K562 (cell line): ENCODE results near the gene RGL4. TPM values are rescaled to one million over a fixed set of nuclear protein-coding genes. Genes with fewer than 3 reads are reported as not detected.

ENCODE experiments used
- MAFG ChIP-seq: fragments of 450-650 bp; conservative IDR thresholded peaks from 2 replicates; pipeline ENCODE4 v1.6.1; 2016; ENCODE audit warnings: missing genetic modification characterization, missing compliant biosample characterization
- RNF2 ChIP-seq: sonication (generic); IDR thresholded peaks from 2 replicates; pipeline ENCODE4 v1.6.1; 2016
- SRSF1 ChIP-seq: fragments of 200-400 bp; formaldehyde crosslinking; IDR thresholded peaks from 2 replicates; pipeline ENCODE4 v1.6.1; 2017; ENCODE audit warnings: mild to moderate bottlenecking, low read depth, low read length, moderate library complexity
- SUPT5H ChIP-seq: fragments of 450-650 bp; IDR thresholded peaks from 2 replicates; pipeline ENCODE4 v1.6.1; 2016
- TFAM ChIP-seq: fragments of 250-450 bp; sonication (Bioruptor Pico); conservative IDR thresholded peaks from 2 replicates; pipeline ENCODE4 v1.5.0; 2021; ENCODE audit warnings: mild to moderate bottlenecking, moderate library complexity
- YY1 ChIP-seq, 3 experiments: IDR thresholded peaks; 2 replicates each; pipeline ENCODE4 v1.6.1; 2011; ENCODE audit warnings: low read length in 2 of 3, mild to moderate bottlenecking in 2 of 3, moderate library complexity in 2 of 3, borderline replicate concordance in 1 of 3, control low read depth in 1 of 3, low read depth in 1 of 3; ENCODE audit not compliant: insufficient read depth in 3 of 3, insufficient replicate concordance in 2 of 3, control insufficient read depth in 1 of 3, insufficient read length in 1 of 3; ENCODE audit errors: extremely low read depth in 1 of 3
- ZNF121 ChIP-seq: sonication (generic); formaldehyde crosslinking; conservative IDR thresholded peaks from 2 replicates; pipeline ENCODE4 v1.8.0; 2022; ENCODE audit warnings: missing genetic modification reagents
- ZNF133 ChIP-seq: fragments of 250-450 bp; sonication (Bioruptor Pico); IDR thresholded peaks from 2 replicates; pipeline ENCODE4 v1.4.0; 2020; ENCODE audit warnings: mild to moderate bottlenecking
- polyA plus RNA-seq, 8 experiments: library from polyadenylated mRNA; depleted of rRNA in 4 of 8; stranded (reverse) in 5 of 8; unstranded in 3 of 8; fragments of >200 nt; fragmentation: Nextera tagmentation in 2 of 8; fragmentation: Illumina TruSeq in 1 of 8; extraction: Ambion mirVana in 2 of 8; extraction: Trizol in 1 of 8; gene quantifications; 2 replicates each; pipeline versions ENCODE4 v1.2.1 to v1.2.3, GENCODE V29; 2011 to 2014; ENCODE audit warnings: inconsistent platforms in 1 of 8, missing spikeins in 1 of 8
- total RNA-seq, 7 experiments: library from RNA; depleted of rRNA in 6 of 7; stranded (reverse); fragments of >200 nt in 6 of 7; fragmentation: Illumina TruSeq in 2 of 7; extraction: Trizol in 2 of 7; gene quantifications; 2 replicates each; pipeline versions ENCODE4 v1.2.1 to v1.2.3, GENCODE V29; 2011 to 2021; ENCODE audit warnings: low replicate concordance in 1 of 7
- TF ChIP-seq, protein P1 (sequence below): fragments of 150-350 bp; conservative IDR thresholded peaks from 2 replicates; pipeline ENCODE4 v1.6.1; 2014; ENCODE audit warnings: low read length
- TF ChIP-seq, protein P2 (sequence below): fragments of 250-450 bp; sonication (Bioruptor Pico); IDR thresholded peaks from 2 replicates; pipeline ENCODE4 v1.6.1; 2021; ENCODE audit warnings: mild to moderate bottlenecking
- TF ChIP-seq, protein P3 (sequence below): fragments of 250-450 bp; sonication (Bioruptor Pico); IDR thresholded peaks from 2 replicates; pipeline ENCODE4 v1.8.0; 2022; ENCODE audit warnings: moderate library complexity, mild to moderate bottlenecking, inconsistent platforms
- TF ChIP-seq, protein P4 (sequence below): fragments of 250-450 bp; sonication (Bioruptor Pico); IDR thresholded peaks from 2 replicates; pipeline ENCODE4 v1.4.0; 2020; ENCODE audit warnings: mild to moderate bottlenecking, moderate library complexity
- TF ChIP-seq, protein P5 (sequence below): fragments of 450-650 bp; conservative IDR thresholded peaks from 2 replicates; pipeline ENCODE4 v1.6.1; 2016; ENCODE audit warnings: missing genetic modification characterization, low read depth, mild to moderate bottlenecking, control low read depth, missing compliant biosample characterization
- TF ChIP-seq, protein P6 (sequence below): fragments of 450-650 bp; IDR thresholded peaks from 2 replicates; pipeline ENCODE4 v1.6.1; 2016; ENCODE audit warnings: missing biosample characterization, missing genetic modification characterization

The RGL4 gene
- total and polyA plus RNA-seq, 9 of the 15 experiments (the other 6 are each of a cell fraction or from before 2014, with no cell fraction given): not detected

DNA sequence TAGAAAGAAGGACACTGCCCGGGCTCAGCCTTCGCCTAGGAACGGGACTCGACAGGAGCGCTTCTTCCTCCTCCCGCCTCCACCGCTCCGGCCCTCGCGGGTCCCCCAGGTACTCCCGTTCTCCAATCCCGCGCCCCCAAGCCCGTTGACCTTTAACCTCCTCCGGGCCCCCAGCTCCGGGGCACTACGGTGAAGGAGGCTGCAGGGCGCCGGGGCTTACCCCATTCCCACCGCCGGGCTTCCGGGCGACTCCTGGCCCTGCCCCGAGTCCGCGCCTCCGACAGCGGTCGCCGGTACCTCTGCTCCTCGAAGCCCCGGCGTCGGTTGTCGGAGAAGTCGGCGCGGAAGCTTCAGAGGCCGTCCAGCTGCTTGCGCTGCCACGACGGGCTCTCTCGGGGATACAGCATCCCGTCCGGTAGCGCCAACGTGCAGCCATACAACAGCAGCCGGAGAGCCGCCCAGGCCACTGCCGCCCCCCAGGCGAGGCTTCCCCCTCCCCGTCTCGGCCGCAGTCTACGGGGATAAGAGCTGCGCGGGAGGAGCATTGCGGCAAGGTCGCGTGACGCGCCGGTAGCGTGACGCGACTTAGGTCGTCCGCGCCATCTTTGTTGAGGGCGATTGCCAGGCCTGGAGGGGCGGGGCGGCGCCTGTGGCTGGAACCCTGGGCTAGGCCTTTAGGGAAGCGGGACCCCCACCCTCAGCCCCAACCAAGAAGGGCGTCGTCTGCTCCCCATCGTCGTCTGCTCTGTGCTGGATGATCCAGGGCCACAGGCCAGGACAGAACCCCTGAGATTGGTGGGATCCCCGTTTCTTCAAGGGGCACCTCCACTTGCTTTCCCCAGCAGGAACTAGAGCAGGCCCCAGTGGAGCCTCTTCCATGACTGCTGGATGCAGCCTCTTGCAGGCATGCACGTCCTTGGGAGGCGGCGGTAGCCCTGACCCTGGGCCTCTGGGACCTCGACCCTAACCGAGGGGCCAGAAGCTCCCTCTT lies 26.3 kb downstream of the RGL4 start (continued):
- TF ChIP-seq, protein P1, sequence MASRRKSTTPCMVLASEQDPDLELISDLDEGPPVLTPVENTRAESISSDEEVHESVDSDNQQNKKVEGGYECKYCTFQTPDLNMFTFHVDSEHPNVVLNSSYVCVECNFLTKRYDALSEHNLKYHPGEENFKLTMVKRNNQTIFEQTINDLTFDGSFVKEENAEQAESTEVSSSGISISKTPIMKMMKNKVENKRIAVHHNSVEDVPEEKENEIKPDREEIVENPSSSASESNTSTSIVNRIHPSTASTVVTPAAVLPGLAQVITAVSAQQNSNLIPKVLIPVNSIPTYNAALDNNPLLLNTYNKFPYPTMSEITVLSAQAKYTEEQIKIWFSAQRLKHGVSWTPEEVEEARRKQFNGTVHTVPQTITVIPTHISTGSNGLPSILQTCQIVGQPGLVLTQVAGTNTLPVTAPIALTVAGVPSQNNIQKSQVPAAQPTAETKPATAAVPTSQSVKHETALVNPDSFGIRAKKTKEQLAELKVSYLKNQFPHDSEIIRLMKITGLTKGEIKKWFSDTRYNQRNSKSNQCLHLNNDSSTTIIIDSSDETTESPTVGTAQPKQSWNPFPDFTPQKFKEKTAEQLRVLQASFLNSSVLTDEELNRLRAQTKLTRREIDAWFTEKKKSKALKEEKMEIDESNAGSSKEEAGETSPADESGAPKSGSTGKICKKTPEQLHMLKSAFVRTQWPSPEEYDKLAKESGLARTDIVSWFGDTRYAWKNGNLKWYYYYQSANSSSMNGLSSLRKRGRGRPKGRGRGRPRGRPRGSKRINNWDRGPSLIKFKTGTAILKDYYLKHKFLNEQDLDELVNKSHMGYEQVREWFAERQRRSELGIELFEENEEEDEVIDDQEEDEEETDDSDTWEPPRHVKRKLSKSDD: no peak
- no peak for TF ChIP-seq ZNF121 (CRISPR knock-in tag)
- no peak for TF ChIP-seq ZNF133 (CRISPR knock-in tag)
- TF ChIP-seq SUPT5H: peak; percentile 73
- TF ChIP-seq TFAM: no peak
- TF ChIP-seq, protein P2, sequence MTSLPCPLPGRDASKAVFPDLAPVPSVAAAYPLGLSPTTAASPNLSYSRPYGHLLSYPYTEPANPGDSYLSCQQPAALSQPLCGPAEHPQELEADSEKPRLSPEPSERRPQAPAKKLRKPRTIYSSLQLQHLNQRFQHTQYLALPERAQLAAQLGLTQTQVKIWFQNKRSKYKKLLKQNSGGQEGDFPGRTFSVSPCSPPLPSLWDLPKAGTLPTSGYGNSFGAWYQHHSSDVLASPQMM (CRISPR knock-in tag): no peak
- TF ChIP-seq, protein P3, sequence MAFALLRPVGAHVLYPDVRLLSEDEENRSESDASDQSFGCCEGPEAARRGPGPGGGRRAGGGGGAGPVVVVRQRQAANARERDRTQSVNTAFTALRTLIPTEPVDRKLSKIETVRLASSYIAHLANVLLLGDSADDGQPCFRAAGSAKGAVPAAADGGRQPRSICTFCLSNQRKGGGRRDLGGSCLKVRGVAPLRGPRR (CRISPR knock-in tag): no peak
- TF ChIP-seq, protein P4, sequence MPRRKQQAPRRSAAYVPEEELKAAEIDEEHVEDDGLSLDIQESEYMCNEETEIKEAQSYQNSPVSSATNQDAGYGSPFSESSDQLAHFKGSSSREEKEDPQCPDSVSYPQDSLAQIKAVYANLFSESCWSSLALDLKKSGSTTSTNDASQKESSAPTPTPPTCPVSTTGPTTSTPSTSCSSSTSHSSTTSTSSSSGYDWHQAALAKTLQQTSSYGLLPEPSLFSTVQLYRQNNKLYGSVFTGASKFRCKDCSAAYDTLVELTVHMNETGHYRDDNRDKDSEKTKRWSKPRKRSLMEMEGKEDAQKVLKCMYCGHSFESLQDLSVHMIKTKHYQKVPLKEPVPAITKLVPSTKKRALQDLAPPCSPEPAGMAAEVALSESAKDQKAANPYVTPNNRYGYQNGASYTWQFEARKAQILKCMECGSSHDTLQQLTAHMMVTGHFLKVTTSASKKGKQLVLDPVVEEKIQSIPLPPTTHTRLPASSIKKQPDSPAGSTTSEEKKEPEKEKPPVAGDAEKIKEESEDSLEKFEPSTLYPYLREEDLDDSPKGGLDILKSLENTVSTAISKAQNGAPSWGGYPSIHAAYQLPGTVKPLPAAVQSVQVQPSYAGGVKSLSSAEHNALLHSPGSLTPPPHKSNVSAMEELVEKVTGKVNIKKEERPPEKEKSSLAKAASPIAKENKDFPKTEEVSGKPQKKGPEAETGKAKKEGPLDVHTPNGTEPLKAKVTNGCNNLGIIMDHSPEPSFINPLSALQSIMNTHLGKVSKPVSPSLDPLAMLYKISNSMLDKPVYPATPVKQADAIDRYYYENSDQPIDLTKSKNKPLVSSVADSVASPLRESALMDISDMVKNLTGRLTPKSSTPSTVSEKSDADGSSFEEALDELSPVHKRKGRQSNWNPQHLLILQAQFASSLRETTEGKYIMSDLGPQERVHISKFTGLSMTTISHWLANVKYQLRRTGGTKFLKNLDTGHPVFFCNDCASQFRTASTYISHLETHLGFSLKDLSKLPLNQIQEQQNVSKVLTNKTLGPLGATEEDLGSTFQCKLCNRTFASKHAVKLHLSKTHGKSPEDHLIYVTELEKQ (CRISPR knock-in tag): no peak
- TF ChIP-seq, protein P5, sequence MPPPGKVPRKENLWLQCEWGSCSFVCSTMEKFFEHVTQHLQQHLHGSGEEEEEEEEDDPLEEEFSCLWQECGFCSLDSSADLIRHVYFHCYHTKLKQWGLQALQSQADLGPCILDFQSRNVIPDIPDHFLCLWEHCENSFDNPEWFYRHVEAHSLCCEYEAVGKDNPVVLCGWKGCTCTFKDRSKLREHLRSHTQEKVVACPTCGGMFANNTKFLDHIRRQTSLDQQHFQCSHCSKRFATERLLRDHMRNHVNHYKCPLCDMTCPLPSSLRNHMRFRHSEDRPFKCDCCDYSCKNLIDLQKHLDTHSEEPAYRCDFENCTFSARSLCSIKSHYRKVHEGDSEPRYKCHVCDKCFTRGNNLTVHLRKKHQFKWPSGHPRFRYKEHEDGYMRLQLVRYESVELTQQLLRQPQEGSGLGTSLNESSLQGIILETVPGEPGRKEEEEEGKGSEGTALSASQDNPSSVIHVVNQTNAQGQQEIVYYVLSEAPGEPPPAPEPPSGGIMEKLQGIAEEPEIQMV (tag): no peak
- TF ChIP-seq SRSF1: no peak
- no peak for TF ChIP-seq MAFG
- no peak for TF ChIP-seq RNF2
- TF ChIP-seq, protein P6, sequence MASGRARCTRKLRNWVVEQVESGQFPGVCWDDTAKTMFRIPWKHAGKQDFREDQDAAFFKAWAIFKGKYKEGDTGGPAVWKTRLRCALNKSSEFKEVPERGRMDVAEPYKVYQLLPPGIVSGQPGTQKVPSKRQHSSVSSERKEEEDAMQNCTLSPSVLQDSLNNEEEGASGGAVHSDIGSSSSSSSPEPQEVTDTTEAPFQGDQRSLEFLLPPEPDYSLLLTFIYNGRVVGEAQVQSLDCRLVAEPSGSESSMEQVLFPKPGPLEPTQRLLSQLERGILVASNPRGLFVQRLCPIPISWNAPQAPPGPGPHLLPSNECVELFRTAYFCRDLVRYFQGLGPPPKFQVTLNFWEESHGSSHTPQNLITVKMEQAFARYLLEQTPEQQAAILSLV (tag): no peak
- TF ChIP-seq YY1 (IDR thresholded peaks at IDR 0.05; ENCODE audit: borderline replicate concordance in 1 of 3, control insufficient read depth in 1 of 3, extremely low read depth in 1 of 3, insufficient read depth in 3 of 3, insufficient read length in 1 of 3, insufficient replicate concordance in 2 of 3, low read depth in 1 of 3, low read length in 2 of 3): peak; percentile 98 to 99 (median 99)
